GM12872 (cell line): ENCODE results near the gene PLXNB2.

ENCODE experiments used
- CTCF ChIP-seq: IDR thresholded peaks from 3 replicates; pipeline ENCODE4 v1.5.1; 2011; ENCODE audit warnings: low read depth, mild to moderate bottlenecking, low read length, moderate library complexity; ENCODE audit not compliant: insufficient read depth

Gene PLXNB2

GRCh38 chr22:50253941-50254340 is 53.5 kb downstream of the PLXNB2 start:
- no peak for TF ChIP-seq CTCF

DNA sequence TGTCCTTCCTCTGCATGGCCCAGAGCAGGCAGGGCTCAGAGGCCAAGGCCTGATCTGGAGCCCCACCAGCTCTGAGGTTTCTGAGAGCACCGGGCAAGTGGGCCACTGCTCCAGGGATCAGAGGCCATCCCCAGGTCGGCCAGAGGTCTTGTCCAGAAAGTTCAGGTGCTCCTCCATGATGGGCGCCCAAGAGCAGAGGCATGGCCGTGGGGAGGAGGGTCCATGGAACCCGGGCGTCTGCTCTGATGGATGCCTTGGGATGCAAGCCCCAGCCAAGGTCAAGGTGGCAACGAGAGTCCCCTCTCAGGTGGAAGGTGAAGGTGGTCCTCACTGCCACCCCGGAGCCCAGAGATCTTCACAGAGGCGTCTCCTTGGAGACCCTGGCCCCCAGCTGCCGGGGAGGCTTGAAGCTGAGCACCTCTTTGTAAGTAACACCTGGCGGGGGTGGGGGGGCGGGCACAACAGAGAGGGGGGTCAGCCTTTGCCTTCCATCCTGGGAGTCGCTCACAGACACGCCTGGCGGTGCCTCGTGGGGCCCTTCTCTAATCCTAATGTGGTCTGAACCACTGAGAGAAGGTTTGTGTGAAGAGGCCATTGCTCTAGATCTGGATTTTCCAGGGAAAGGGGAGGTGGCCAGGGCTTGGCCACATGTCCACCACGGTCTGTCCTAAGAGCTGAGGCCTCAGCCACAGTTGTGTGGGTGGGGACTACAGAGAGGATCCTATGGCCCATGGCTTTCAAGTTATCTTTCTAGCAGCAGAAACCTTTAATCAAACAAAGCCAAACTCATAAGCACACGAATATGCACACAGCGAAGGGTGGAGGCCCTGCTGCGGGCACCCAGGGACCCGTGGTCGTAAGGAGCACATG is 54.2 kb downstream of the PLXNB2 start:
- no peak for TF ChIP-seq CTCF

- TF ChIP-seq CTCF: peak; percentile 74
These were observed 55.1 kb downstream of the PLXNB2 start for GRCh38 chr22:50252082-50253045.

- TF ChIP-seq CTCF: no peak
These were observed 55.9 kb downstream of the PLXNB2 start for GRCh38 chr22:50251477-50252081.

- TF ChIP-seq CTCF: no peak
These were observed 56.6 kb downstream of the PLXNB2 start, which contains the start of gene HDAC10 for GRCh38 chr22:50250555-50251476. Gene HDAC10 (minus strand): TSS chr22:50251265. CDS start chr22:50251032, 233 bp downstream.

DNA sequence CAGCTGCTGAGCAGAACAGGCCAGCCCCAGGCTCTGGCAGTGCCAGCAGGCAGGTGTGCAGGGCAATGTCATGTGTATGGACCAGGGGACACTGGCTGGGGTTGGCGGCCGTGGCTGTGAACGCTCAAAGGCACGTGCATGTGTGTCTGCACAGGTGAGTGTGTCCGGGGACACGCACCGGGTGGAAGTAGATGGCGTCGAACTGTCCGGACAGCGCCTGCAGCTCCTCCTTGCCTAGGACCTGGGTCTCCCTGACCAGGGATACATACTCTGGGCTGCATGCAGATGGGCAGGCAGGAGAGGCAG is 57.2 kb downstream of the PLXNB2 start:
- no peak for TF ChIP-seq CTCF
